Neural cell (in vitro differentiated cells): ENCODE results near the gene FAF1. TPM values are rescaled to one million over a fixed set of nuclear protein-coding genes. Genes with fewer than 3 reads are reported as not detected.

Source experiments
- H2AFZ ChIP-seq: fragments of 200-600, 300-800 bp; sonication (generic), shearing (Covaris generic); 2 replicates; pipeline ENCODE4 v1.6.0; 2014; ENCODE audit warnings: low read depth, mild to moderate bottlenecking, antibody characterized with exemption, low read length, moderate library complexity
- H3F3A ChIP-seq: fragments of 200-600 bp; shearing (Covaris generic); 2 replicates; pipeline ENCODE4 v1.6.1; 2016; ENCODE audit warnings: mild to moderate bottlenecking, moderate library complexity, mixed read lengths, antibody characterized with exemption, low read length; ENCODE audit not compliant: insufficient read depth, poor library complexity, severe bottlenecking
- H3K27ac ChIP-seq: fragments of 200-600, 300-800 bp; sonication (generic), shearing (Covaris generic); 2 replicates; pipeline ENCODE4 v1.5.1; 2014; ENCODE audit warnings: mild to moderate bottlenecking, low read length, moderate library complexity
- H3K27me3 ChIP-seq: fragments of 300-800, 200-600 bp; sonication (generic), shearing (Covaris generic); 2 replicates; pipeline ENCODE4 v1.6.0; 2014; ENCODE audit warnings: mild to moderate bottlenecking, low read depth, low read length, moderate library complexity; ENCODE audit not compliant: insufficient read depth
- H3K36me3 ChIP-seq: fragments of 300-800, 200-600 bp; sonication (generic), shearing (Covaris generic); 2 replicates; pipeline ENCODE4 v1.5.1; 2014; ENCODE audit warnings: mild to moderate bottlenecking, antibody characterized with exemption, low read length, moderate library complexity; ENCODE audit not compliant: insufficient read depth
- H3K4me2 ChIP-seq: fragments of 300-800, 200-600 bp; sonication (generic), shearing (Covaris generic); 2 replicates; pipeline ENCODE4 v1.6.0; 2014; ENCODE audit warnings: mild to moderate bottlenecking, low read length
- H3K4me3 ChIP-seq: fragments of 300-800, 200-600 bp; sonication (generic), shearing (Covaris generic); 2 replicates; pipeline ENCODE4 v1.5.1; 2014; ENCODE audit warnings: mild to moderate bottlenecking, low read length, moderate library complexity
- H3K79me2 ChIP-seq: fragments of 200-600 bp; shearing (Covaris generic); replicated peaks from 2 replicates; pipeline ENCODE4 v1.6.0; 2014; ENCODE audit warnings: mild to moderate bottlenecking, low read length, moderate library complexity; ENCODE audit not compliant: insufficient read depth
- H3K9ac ChIP-seq: fragments of 300-800, 200-600 bp; sonication (generic), shearing (Covaris generic); 2 replicates; pipeline ENCODE4 v1.6.1; 2016; ENCODE audit warnings: mild to moderate bottlenecking, low read length, mixed read lengths
- H3K9me2 ChIP-seq: fragments of 200-600 bp; shearing (Covaris generic); 2 replicates; pipeline ENCODE4 v1.6.1; 2016; ENCODE audit warnings: mild to moderate bottlenecking, low read length, mixed read lengths; ENCODE audit not compliant: insufficient read depth
- H3K9me3 ChIP-seq: fragments of 200-600, 300-800 bp; sonication (generic), shearing (Covaris generic); 2 replicates; pipeline ENCODE4 v1.6.1; 2016; ENCODE audit warnings: mild to moderate bottlenecking, mixed run types, low read length, moderate library complexity, mixed read lengths
- H4K20me1 ChIP-seq: fragments of 200-600 bp; shearing (Covaris generic); 2 replicates; pipeline ENCODE4 v1.6.1; 2016; ENCODE audit warnings: mild to moderate bottlenecking, mixed run types; ENCODE audit not compliant: insufficient read depth
- CTCF ChIP-seq: fragments of 450-650 bp; IDR thresholded peaks from 2 replicates; pipeline ENCODE4 v1.5.1; 2014; ENCODE audit warnings: antibody characterized with exemption, mild to moderate bottlenecking, moderate library complexity; ENCODE audit not compliant: poor library complexity, severe bottlenecking
- EP300 ChIP-seq: fragments of 450-650 bp; conservative IDR thresholded peaks from 2 replicates; pipeline ENCODE4 v1.6.1; 2014; ENCODE audit warnings: antibody characterized with exemption, mild to moderate bottlenecking, moderate library complexity; ENCODE audit not compliant: poor library complexity, severe bottlenecking
- EZH2 ChIP-seq: fragments of 200-600, 300-800 bp; shearing (Covaris generic), sonication (generic); IDR thresholded peaks from 2 replicates; pipeline ENCODE4 v1.6.1; 2014; ENCODE audit warnings: antibody characterized with exemption, low read length, borderline replicate concordance, mild to moderate bottlenecking; ENCODE audit not compliant: insufficient read depth, poor library complexity, severe bottlenecking
- MXI1 ChIP-seq: fragments of 450-650 bp; conservative IDR thresholded peaks from 2 replicates; pipeline ENCODE4 v1.6.1; 2014; ENCODE audit warnings: antibody characterized with exemption, mild to moderate bottlenecking; ENCODE audit not compliant: poor library complexity, severe bottlenecking
- POLR2AphosphoS5 ChIP-seq: IDR thresholded peaks from 2 replicates; pipeline ENCODE4 v1.6.1; 2012
- RAD21 ChIP-seq: fragments of 450-650 bp; conservative IDR thresholded peaks from 2 replicates; pipeline ENCODE4 v1.6.1; 2014; ENCODE audit warnings: antibody characterized with exemption, mild to moderate bottlenecking, moderate library complexity
- REST ChIP-seq: IDR thresholded peaks from 2 replicates; pipeline ENCODE4 v1.6.1; 2012; ENCODE audit warnings: borderline replicate concordance
- SMC3 ChIP-seq: fragments of 450-650 bp; conservative IDR thresholded peaks from 2 replicates; pipeline ENCODE4 v1.6.1; 2014; ENCODE audit warnings: antibody characterized with exemption, mild to moderate bottlenecking, moderate library complexity; ENCODE audit not compliant: poor library complexity
- TAF1 ChIP-seq: IDR thresholded peaks from 2 replicates; pipeline ENCODE4 v1.6.1; 2012; ENCODE audit warnings: low read depth
- polyA plus RNA-seq: library from polyadenylated mRNA; depleted of rRNA; stranded (reverse); fragments of >200 nt; gene quantifications from 2 replicates; pipeline ENCODE4 v1.2.3, GENCODE V29; 2014

Gene FAF1
- polyA plus RNA-seq, 1 donor from 2014 or later, result 52.1 TPM

GRCh38 chr1:50611675-50612074 is 348.4 kb downstream of the FAF1 start:
- no peak overlapping the region for H3K4me2 ChIP-seq
- H3K9me3 ChIP-seq, result peaks cover 7% of the 10 kb centered on the region
- H3K9ac ChIP-seq, result no peak overlapping the region
- no peaks in the 10 kb centered on the region for H3K36me3 ChIP-seq
- H3K4me3 ChIP-seq, result no peak overlapping the region
- no peaks in the 10 kb centered on the region for H3K9me2 ChIP-seq
- no peaks in the 10 kb centered on the region for H3F3A ChIP-seq
- H3K79me2 ChIP-seq, result no peaks in the 10 kb centered on the region
- H3K27ac ChIP-seq, result no peak overlapping the region
- no peak overlapping the region for H2AFZ ChIP-seq
- TF ChIP-seq RAD21 (no peak), POLR2AphosphoS5 (no peak), CTCF (no peak), MXI1 (no peak), TAF1 (no peak), EP300 (no peak), REST (no peak), EZH2 (no peak), SMC3 (no peak)
- H3K27me3 ChIP-seq, result no peaks in the 10 kb centered on the region
- H4K20me1 ChIP-seq, result no peaks in the 10 kb centered on the region

- Histone ChIP-seq H3K9me2 (no peaks in the 10 kb centered on the region), H3K36me3 (no peaks in the 10 kb centered on the region), H3K9me3 (peaks cover 7% of the 10 kb centered on the region), H3K79me2 (no peaks in the 10 kb centered on the region), H3K9ac (no peak overlapping the region), H3K27me3 (no peaks in the 10 kb centered on the region), H3K27ac (no peak overlapping the region), H4K20me1 (no peaks in the 10 kb centered on the region), H3K4me3 (no peak overlapping the region), H3F3A (no peaks in the 10 kb centered on the region), H3K4me2 (no peak overlapping the region), H2AFZ (no peak overlapping the region)
- TF ChIP-seq RAD21, result no peak
- no peak for TF ChIP-seq POLR2AphosphoS5
- no peak for TF ChIP-seq SMC3
- TF ChIP-seq EZH2, result no peak
- TF ChIP-seq TAF1, result no peak
These were observed 349.5 kb downstream of the FAF1 start for GRCh38 chr1:50610563-50610962.

GRCh38 chr1:50609508-50609907 is 350.6 kb downstream of the FAF1 start:
- H3K4me2 ChIP-seq, result no peak overlapping the region
- H3K27me3 ChIP-seq, result no peaks in the 10 kb centered on the region
- H3K9me2 ChIP-seq, result no peaks in the 10 kb centered on the region
- no peak overlapping the region for H3K9ac ChIP-seq
- H3K36me3 ChIP-seq, result no peaks in the 10 kb centered on the region
- no peaks in the 10 kb centered on the region for H3K9me3 ChIP-seq
- H4K20me1 ChIP-seq, result no peaks in the 10 kb centered on the region
- no peaks in the 10 kb centered on the region for H3K79me2 ChIP-seq
- no peak overlapping the region for H3K27ac ChIP-seq
- H2AFZ ChIP-seq, result no peak overlapping the region
- H3K4me3 ChIP-seq, result no peak overlapping the region
- H3F3A ChIP-seq, result no peaks in the 10 kb centered on the region
- no peak for TF ChIP-seq POLR2AphosphoS5
- TF ChIP-seq MXI1, result no peak
- no peak for TF ChIP-seq EP300
- TF ChIP-seq TAF1, result no peak
- TF ChIP-seq CTCF, result no peak
- no peak for TF ChIP-seq EZH2
- TF ChIP-seq REST, result no peak
- TF ChIP-seq SMC3, result no peak
- no peak for TF ChIP-seq RAD21
